HT-29 (cell line): ENCODE data around the gene CYP4F2. TPM values are rescaled to one million over a fixed set of nuclear protein-coding genes. Genes with fewer than 3 reads are reported as not detected.
"Not testable (repeated sequence)": the region's sequence is repeated elsewhere in the genome, so short reads cannot be mapped to it uniquely, and the experiment has no call there.

Experiments
- DNase-seq: peaks from one replicate; pipeline ENCODE4 v3.0.0-alpha.2; 2015; ENCODE audit warnings: low spot score
- total RNA-seq: library from RNA; depleted of rRNA; stranded (reverse); fragments of >200 nt; shearing (Covaris generic); gene quantifications from 2 replicates; pipeline ENCODE4 v1.2.3, GENCODE V29; 2014; rRNA removed

Gene CYP4F2
- 0.18 TPM in 1 of 2 replicates, not detected in the other for total RNA-seq

- DNase-seq: no peak
Measured at GRCh38 chr19:15897738-15898276, at the start of gene CYP4F2. TSS of gene CYP4F2 (minus strand) at chr19:15898074. CDS start at chr19:15897611, 463 bp downstream.

- DNase-seq: no peak
Measured at GRCh38 chr19:15945301-15945700, 47.4 kb upstream of the CYP4F2 start.

GRCh38 chr19:15944401-15944800, 46.5 kb upstream of the CYP4F2 start:
- no peak for DNase-seq

- no peak for DNase-seq
Measured at GRCh38 chr19:15937771-15938170, 39.9 kb upstream of the CYP4F2 start.

- no peak for DNase-seq
Measured at GRCh38 chr19:15936950-15937349, 39.1 kb upstream of the CYP4F2 start.

- DNase-seq: no peak
Measured at GRCh38 chr19:15936173-15936572, 38.3 kb upstream of the CYP4F2 start.

- DNase-seq: no peak
Measured at GRCh38 chr19:15935167-15935702, 37.4 kb upstream of the CYP4F2 start.

- DNase-seq: peak; percentile 35
Measured at GRCh38 chr19:15934332-15935078, 36.6 kb upstream of the CYP4F2 start, which contains the start of gene CYP4F11. TSS of gene CYP4F11 (minus strand) at chr19:15934529. CDS start at chr19:15934408, 121 bp downstream.

GRCh38 chr19:15933761-15934331, 36.0 kb upstream of the CYP4F2 start:
- not testable (repeated sequence) for DNase-seq

GRCh38 chr19:15928321-15928720, 30.4 kb upstream of the CYP4F2 start:
- DNase-seq: no peak

- no peak for DNase-seq
Measured at GRCh38 chr19:15926484-15926883, 28.6 kb upstream of the CYP4F2 start.

- no peak for DNase-seq
Measured at GRCh38 chr19:15923702-15924101, 25.8 kb upstream of the CYP4F2 start.

GRCh38 chr19:15922021-15922420, 24.1 kb upstream of the CYP4F2 start:
- no peak for DNase-seq

- DNase-seq: no peak
Measured at GRCh38 chr19:15919243-15919642, 21.4 kb upstream of the CYP4F2 start.

GRCh38 chr19:15915109-15915508, 17.2 kb upstream of the CYP4F2 start:
- no peak for DNase-seq

GRCh38 chr19:15913830-15914229, 16.0 kb upstream of the CYP4F2 start:
- DNase-seq: no peak

GRCh38 chr19:15913384-15913783, 15.5 kb upstream of the CYP4F2 start:
- no peak for DNase-seq

- DNase-seq: no peak
Measured at GRCh38 chr19:15911599-15912235, 13.8 kb upstream of the CYP4F2 start.

- DNase-seq: no peak
Measured at GRCh38 chr19:15905026-15905425, 7.2 kb upstream of the CYP4F2 start.

GRCh38 chr19:15902898-15903297, 5.0 kb upstream of the CYP4F2 start:
- DNase-seq: not testable (repeated sequence)

GRCh38 chr19:15902254-15902653, 4.4 kb upstream of the CYP4F2 start:
- DNase-seq: no peak

- no peak for DNase-seq
Measured at GRCh38 chr19:15900504-15900903, 2.6 kb upstream of the CYP4F2 start.
